Calu3 (cell line): ENCODE results near the gene CROCC2. TPM values are rescaled to one million over a fixed set of nuclear protein-coding genes. Genes with fewer than 3 reads are reported as not detected.

Experiments used
- BruUV-seq: library from RNA; stranded (reverse); fragments of 400-500 nt; replicated peaks from 2 replicates; lab custom pipeline; 2021; lab: Mats Ljungman, UMichigan
- CTCF ChIA-PET: fragments of 300-600 bp; sonication (Branson Sonifier 250); formaldehyde crosslinking; loops from one replicate; lab custom pipeline; 2022; ENCODE audit warnings: antibody characterized with exemption; lab: Charles Lee
- DNase-seq: peaks from one replicate; pipeline ENCODE4 v3.0.0; 2022
- H3K27ac Mint-ChIP-seq: one replicate; pipeline ENCODE4 v1.8.0; 2022; ENCODE audit warnings: mixed read lengths; ENCODE audit not compliant: unreplicated experiment
- H3K27me3 Mint-ChIP-seq: one replicate; pipeline ENCODE4 v1.8.0; 2022; ENCODE audit warnings: mixed read lengths; ENCODE audit not compliant: unreplicated experiment
- H3K36me3 Mint-ChIP-seq: one replicate; pipeline ENCODE4 v1.8.0; 2022; ENCODE audit warnings: mild to moderate bottlenecking, moderate library complexity, mixed read lengths; ENCODE audit not compliant: insufficient read depth, unreplicated experiment
- H3K4me1 Mint-ChIP-seq: one replicate; pipeline ENCODE4 v1.8.0; 2022; ENCODE audit warnings: mild to moderate bottlenecking, low read depth, mixed read lengths; ENCODE audit not compliant: unreplicated experiment
- H3K4me3 Mint-ChIP-seq: one replicate; pipeline ENCODE4 v1.8.0; 2022; ENCODE audit warnings: mild to moderate bottlenecking, low read depth, moderate library complexity, mixed read lengths; ENCODE audit not compliant: unreplicated experiment
- H3K9me3 Mint-ChIP-seq: one replicate; pipeline ENCODE4 v1.8.0; 2022; ENCODE audit warnings: low read depth, mixed read lengths; ENCODE audit not compliant: unreplicated experiment
- intact Hi-C: fragments of 100-400 bp; cut with micrococcal nuclease; formaldehyde crosslinking; loops from one replicate; pipeline ENCODE4 v1.10.0; 2022; ENCODE audit not compliant: unreplicated experiment
- total RNA-seq: library from RNA; stranded (reverse); gene quantifications from 2 replicates; pipeline ENCODE4 v1.2.3, GENCODE V29; 2022
- TF ChIP-seq, protein P1 (sequence below): fragments of 200-600 bp; IDR thresholded peaks from one replicate; pipeline ENCODE4 v1.8.0; 2022; ENCODE audit warnings: antibody characterized with exemption; ENCODE audit not compliant: unreplicated experiment

CROCC2 gene
- total RNA-seq, 1 experiment from 2014 or later: not detected

GRCh38 chr2:241038374-241039180 lies 132.4 kb downstream of the CROCC2 start:
- Mint-ChIP-seq H3K4me1 (no peaks in the 10 kb centered on the region), H3K27ac (no peak overlapping the region), H3K27me3 (peaks cover 78% of the 10 kb centered on the region), H3K4me3 (no peak overlapping the region), H3K9me3 (no peaks in the 10 kb centered on the region), H3K36me3 (no peaks in the 10 kb centered on the region)
- DNase-seq: no peak
- TF ChIP-seq, protein P1, sequence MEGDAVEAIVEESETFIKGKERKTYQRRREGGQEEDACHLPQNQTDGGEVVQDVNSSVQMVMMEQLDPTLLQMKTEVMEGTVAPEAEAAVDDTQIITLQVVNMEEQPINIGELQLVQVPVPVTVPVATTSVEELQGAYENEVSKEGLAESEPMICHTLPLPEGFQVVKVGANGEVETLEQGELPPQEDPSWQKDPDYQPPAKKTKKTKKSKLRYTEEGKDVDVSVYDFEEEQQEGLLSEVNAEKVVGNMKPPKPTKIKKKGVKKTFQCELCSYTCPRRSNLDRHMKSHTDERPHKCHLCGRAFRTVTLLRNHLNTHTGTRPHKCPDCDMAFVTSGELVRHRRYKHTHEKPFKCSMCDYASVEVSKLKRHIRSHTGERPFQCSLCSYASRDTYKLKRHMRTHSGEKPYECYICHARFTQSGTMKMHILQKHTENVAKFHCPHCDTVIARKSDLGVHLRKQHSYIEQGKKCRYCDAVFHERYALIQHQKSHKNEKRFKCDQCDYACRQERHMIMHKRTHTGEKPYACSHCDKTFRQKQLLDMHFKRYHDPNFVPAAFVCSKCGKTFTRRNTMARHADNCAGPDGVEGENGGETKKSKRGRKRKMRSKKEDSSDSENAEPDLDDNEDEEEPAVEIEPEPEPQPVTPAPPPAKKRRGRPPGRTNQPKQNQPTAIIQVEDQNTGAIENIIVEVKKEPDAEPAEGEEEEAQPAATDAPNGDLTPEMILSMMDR: no peak
- no TSS peak for BruUV-seq
- CTCF ChIA-PET: no interaction called here
- intact Hi-C loops: no loop called here

- Mint-ChIP-seq H3K27me3 (peaks cover 84% of the 10 kb centered on the region), H3K4me1 (no peaks in the 10 kb centered on the region), H3K4me3 (no peak overlapping the region), H3K36me3 (no peaks in the 10 kb centered on the region), H3K27ac (no peak overlapping the region), H3K9me3 (no peaks in the 10 kb centered on the region)
- no TSS peak for BruUV-seq
- CTCF ChIA-PET: no interaction called here
- TF ChIP-seq, protein P1: no peak
- DNase-seq: no peak
- intact Hi-C loops: no loop called here
Observed at GRCh38 chr2:241039416-241039815, 133.3 kb downstream of the CROCC2 start.

DNA sequence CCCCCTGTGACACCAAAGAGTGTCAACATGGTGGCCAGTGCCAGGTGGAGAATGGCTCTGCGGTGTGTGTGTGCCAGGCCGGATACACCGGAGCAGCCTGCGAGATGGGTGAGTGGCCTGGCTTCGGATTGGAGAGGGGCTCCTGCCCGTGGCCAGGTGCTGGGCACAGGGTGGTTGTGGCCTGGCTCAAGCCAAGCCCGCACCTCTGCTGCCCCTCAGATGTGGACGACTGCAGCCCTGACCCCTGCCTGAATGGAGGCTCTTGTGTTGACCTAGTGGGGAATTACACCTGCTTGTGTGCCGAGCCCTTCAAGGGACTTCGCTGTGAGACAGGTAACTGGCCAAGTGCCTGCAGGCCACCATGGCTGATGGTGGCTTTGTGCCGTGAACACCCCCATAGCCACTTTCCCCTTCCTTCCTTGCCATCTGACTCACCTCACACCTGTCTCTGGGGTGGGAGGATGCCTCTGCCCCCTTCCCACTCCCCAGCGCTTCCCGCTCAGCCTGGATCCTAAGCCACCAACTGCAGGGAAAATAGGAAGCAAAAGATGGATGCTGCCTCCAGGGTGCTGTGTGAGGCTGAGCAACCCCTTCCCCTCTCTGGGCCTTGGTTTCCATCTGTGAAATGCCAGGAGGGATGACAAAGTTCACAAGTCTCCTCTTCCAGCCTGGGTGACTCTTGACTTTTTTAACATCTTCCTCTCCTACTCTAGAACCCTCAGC lies 134.1 kb downstream of the CROCC2 start:
- TF ChIP-seq, protein P1: no peak
- BruUV-seq: no TSS peak
- Mint-ChIP-seq H3K36me3 (no peaks in the 10 kb centered on the region), H3K4me3 (no peak overlapping the region), H3K9me3 (peaks cover 3% of the 10 kb centered on the region), H3K27ac (no peak overlapping the region), H3K27me3 (peaks cover 84% of the 10 kb centered on the region), H3K4me1 (no peaks in the 10 kb centered on the region)
- intact Hi-C loops: no loop called here
- no peak for DNase-seq
- CTCF ChIA-PET: no interaction called here

- intact Hi-C loops: no loop called here
- TF ChIP-seq, protein P1: no peak
- no peak overlapping the region for H3K27ac Mint-ChIP-seq
- H3K36me3 Mint-ChIP-seq: no peaks in the 10 kb centered on the region
- BruUV-seq: no TSS peak
- no peaks in the 10 kb centered on the region for H3K4me1 Mint-ChIP-seq
- H3K4me3 Mint-ChIP-seq: no peak overlapping the region
- CTCF ChIA-PET: no interaction called here
- no peak for DNase-seq
- H3K9me3 Mint-ChIP-seq: peaks cover 3% of the 10 kb centered on the region
- H3K27me3 Mint-ChIP-seq: peaks cover 87% of the 10 kb centered on the region
Observed at GRCh38 chr2:241041589-241042158, 135.5 kb downstream of the CROCC2 start.

Other genes with a start within 250 kb of the CROCC2 start
- gene AQP12B, start 223.5 kb upstream of the CROCC2 start, total RNA-seq: not detected in 2 replicates
- gene AQP12A, start 214.5 kb upstream of the CROCC2 start, total RNA-seq: not detected in 2 replicates
- 280 and 298 TPM in 2 replicates for gene KIF1A, start 86.1 kb upstream of the CROCC2 start, total RNA-seq
- gene AGXT, start 37.5 kb upstream of the CROCC2 start, total RNA-seq: not detected in 2 replicates
- 2.8 and 3.0 TPM in 2 replicates for gene MAB21L4, start 10.2 kb upstream of the CROCC2 start, total RNA-seq
- 0.76 and 0.86 TPM in 2 replicates for gene SNED1, start 92.3 kb downstream of the CROCC2 start, total RNA-seq
- 30.8 and 33.6 TPM in 2 replicates for gene MTERF4, start 196.0 kb downstream of the CROCC2 start, total RNA-seq
- gene PASK, start 243.1 kb downstream of the CROCC2 start, total RNA-seq: 53.3 and 69.3 TPM in 2 replicates
- gene PPP1R7, start 244.1 kb downstream of the CROCC2 start, total RNA-seq: 65.4 and 65.5 TPM in 2 replicates